Measurements from ENCODE around the gene ARL15.

The ARL15 gene

GRCh38 chr5:53893626-53894025, 416.7 kb downstream of the ARL15 start:
- TF ChIP-seq CTCF (IDR thresholded peaks at IDR 0.05; ENCODE audit: insufficient read depth, low read depth, low read length, missing control alignments) = no peak
- no peak for DNase-seq (ENCODE audit: low read depth)
- H3K4me3 ChIP-seq (ENCODE audit: low read depth, low read length) = no peak overlapping the region

GRCh38 chr5:53892224-53892623, 418.1 kb downstream of the ARL15 start:
- H3K4me3 ChIP-seq (ENCODE audit: low read depth, low read length) = no peak overlapping the region
- DNase-seq (ENCODE audit: low read depth) = no peak
- TF ChIP-seq CTCF (IDR thresholded peaks at IDR 0.05; ENCODE audit: insufficient read depth, low read depth, low read length, missing control alignments) = no peak

GRCh38 chr5:53891159-53891558, 419.2 kb downstream of the ARL15 start:
- no peak for DNase-seq (ENCODE audit: low read depth)
- H3K4me3 ChIP-seq (ENCODE audit: low read depth, low read length) = no peak overlapping the region
- TF ChIP-seq CTCF (IDR thresholded peaks at IDR 0.05; ENCODE audit: insufficient read depth, low read depth, low read length, missing control alignments) = no peak

- no peak for DNase-seq (ENCODE audit: low read depth)
- H3K4me3 ChIP-seq (ENCODE audit: low read depth, low read length) = no peak overlapping the region
- TF ChIP-seq CTCF (IDR thresholded peaks at IDR 0.05; ENCODE audit: insufficient read depth, low read depth, low read length, missing control alignments) = no peak
Observed at GRCh38 chr5:53890490-53890889, 419.9 kb downstream of the ARL15 start.

- no peak for TF ChIP-seq CTCF (IDR thresholded peaks at IDR 0.05; ENCODE audit: insufficient read depth, low read depth, low read length, missing control alignments)
- no peak overlapping the region for H3K4me3 ChIP-seq (ENCODE audit: low read depth, low read length)
- DNase-seq (ENCODE audit: low read depth) = no peak
Observed at GRCh38 chr5:53884844-53885243, 425.5 kb downstream of the ARL15 start.

- DNase-seq (ENCODE audit: low read depth) = no peak
- no peak overlapping the region for H3K4me3 ChIP-seq (ENCODE audit: low read depth, low read length)
- TF ChIP-seq CTCF (IDR thresholded peaks at IDR 0.05; ENCODE audit: insufficient read depth, low read depth, low read length, missing control alignments) = no peak
Observed at GRCh38 chr5:53884417-53884816, 426.0 kb downstream of the ARL15 start.

GRCh38 chr5:53882676-53883031, 427.7 kb downstream of the ARL15 start:
- no peak for DNase-seq (ENCODE audit: low read depth)
- no peak for TF ChIP-seq CTCF (IDR thresholded peaks at IDR 0.05; ENCODE audit: insufficient read depth, low read depth, low read length, missing control alignments)
- no peak overlapping the region for H3K4me3 ChIP-seq (ENCODE audit: low read depth, low read length)

All from GM12865 (cell line).